Measurements from ENCODE around the gene LNPEP.
"Not testable (repeated sequence)": the region's sequence is repeated elsewhere in the genome, so short reads cannot be mapped to it uniquely, and the experiment has no call there.

Gene LNPEP

DNA sequence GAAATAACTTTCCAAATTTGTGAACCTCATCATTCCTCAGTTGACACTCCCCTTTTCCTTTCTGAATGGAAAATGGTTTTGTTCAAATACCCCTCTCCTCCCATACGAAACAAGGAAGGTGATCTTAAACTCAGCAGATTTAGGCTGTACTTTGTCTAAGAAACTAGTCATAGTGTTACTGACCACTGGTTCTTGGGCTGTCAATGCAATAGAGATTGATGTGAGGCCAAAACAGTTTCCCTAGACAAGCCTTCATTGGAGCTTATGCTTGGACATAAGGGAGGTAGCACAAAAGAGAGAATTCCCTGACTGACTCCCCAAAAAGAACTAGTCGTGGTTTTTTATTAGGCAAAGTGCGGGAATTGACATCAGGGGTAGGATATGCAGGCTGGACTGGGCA lies 5.3 kb upstream of the LNPEP start:
- no peak for DNase-seq

DNA sequence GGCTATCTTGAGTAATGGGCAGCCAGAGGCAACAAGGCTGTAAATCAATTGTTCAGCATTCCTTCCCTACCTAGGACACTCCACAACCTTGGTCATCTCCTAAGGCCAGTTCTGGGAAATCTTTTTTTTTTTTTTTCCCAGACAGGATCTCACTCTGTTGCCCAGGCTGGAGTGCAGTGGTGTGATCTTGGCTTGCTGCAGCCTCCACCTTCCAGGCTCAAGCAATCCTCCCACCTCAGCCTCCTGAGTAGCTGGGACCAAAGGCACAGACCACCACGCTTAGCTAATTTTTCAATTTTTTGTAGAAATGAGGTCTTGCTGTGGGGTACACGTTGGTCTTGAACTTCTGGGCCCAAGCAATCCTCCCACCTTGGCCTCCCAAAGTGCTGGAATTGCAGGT lies 4.8 kb upstream of the LNPEP start:
- not testable (repeated sequence) for DNase-seq

DNA sequence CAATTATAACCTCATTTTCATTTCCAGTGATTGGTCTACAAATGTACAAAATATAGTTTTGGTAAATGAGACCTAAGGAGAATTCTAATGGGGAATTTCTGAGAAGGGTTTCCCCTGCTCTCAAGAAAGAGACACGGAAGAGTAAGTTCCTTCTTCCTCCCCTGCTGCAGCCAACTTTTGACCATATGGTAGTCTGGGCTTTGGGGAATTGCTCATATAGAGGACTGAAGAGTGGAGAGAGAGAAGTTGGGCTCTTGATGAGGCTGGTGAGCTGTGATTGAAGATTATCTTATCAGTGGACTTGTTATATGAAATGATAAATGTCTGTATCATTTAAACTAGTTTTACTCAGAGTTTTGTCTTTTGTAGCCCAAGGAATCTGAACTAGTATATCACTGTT lies 4.3 kb upstream of the LNPEP start:
- no peak for DNase-seq

GRCh38 chr5:96932026-96932425 lies 3.9 kb upstream of the LNPEP start:
- DNase-seq, result no peak

GRCh38 chr5:96933764-96934707 lies 1.8 kb upstream of the LNPEP start:
- DNase-seq, result peak; percentile 50

DNA sequence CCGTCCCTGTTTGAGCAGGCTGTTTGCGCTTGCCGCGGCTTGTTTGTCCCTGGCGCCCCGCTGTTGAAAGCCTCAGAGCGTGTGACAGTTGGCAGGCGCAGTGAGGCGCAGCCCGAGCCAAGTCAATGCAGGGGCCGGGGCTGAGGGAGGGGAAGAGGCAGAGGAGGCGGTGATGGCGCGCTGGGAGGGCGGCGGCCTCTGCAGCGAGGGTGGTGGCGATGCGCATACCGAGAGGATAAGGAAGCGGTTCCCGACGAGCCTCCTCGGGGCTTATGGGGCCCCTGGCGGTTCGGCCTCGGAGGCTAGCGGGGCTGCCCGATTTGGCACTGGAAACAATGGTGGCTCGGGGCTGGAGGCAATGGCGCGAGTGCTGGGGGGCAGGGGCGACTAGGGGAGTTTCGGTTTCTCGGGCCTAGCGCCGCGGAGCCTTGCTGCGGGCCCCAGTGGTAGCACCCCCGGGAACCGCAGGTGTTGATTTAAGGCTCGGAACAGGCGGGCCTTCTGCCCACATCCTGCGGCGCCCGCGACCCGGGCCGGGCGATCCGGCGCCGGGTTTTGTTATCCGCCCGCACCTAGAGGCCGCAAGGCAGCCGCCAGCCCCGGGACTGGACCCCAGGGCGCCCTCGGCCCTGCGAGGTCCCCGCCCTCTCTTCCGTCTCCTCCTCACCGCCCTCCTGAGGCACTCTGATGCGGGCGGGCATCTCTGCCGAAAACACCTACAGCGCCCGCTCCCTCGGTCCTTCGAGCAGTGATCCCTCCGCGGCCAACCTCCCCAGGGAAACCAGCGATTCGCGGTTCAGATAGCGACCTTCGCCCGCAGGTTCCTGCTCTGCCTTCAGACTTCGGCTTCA lies 947 bp upstream of the LNPEP start:
- peak; percentile 94 for DNase-seq

DNA sequence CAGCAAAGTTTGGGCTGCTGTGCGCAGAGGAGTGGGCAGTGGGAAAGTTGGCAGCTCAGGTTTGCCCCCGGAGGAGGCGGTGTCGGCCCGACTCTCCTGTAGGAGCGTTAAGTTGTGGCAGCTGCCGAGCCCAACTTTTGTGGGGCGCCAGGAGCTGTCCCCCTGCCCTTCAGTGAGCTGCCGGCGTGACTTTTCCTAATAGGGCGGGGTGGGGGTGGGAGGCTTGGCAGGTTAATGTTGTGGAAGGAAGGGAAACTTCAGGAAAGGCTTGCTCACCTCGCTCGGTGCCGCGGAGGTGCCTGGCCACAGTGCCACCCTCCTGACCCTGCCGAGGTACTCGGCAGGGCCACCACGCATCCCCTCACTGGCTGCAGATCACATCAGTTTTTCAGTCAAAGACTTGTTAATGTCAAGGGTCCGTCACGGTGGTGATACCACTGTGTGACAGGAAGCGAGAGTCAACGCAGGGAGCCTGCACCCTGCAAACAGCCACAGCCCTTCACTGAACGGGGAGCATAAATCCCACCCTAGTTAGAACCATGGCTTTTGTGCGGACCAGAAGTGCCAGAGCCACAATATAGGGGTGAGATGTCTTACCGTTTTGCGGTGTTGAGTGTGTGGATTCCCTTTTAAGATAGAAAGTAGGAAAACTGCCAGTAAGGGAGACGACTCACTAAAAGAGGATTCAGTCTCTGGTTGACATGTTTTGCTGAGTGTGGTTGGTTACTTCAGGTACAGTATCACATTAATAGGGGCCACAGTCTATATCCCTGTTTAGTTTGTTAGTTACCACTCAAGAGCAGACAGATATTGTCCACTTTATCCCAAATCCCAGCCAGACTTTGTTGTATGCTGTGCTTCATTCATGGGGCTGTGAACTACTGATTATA lies 796 bp downstream of the LNPEP start:
- DNase-seq, result peak; percentile 53

DNA sequence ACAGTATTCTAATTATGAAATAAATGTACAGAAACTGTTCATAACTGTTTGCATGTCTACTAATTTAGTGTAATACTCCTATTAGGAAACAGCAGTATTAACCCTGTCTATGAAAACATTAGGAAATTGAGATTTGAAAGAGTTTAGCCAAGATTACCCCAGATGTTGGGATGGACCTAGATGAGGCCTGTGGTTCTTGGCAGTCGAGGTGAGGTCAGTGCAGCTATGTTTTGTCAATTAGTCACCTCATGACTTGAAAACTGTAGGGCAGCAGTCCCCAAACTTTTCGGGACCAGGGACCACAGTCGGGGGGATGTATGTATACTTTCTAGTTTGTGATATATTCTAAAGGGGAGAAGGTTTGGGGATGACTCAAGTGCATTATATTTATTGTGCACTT lies 4.7 kb downstream of the LNPEP start:
- no peak for DNase-seq

DNA sequence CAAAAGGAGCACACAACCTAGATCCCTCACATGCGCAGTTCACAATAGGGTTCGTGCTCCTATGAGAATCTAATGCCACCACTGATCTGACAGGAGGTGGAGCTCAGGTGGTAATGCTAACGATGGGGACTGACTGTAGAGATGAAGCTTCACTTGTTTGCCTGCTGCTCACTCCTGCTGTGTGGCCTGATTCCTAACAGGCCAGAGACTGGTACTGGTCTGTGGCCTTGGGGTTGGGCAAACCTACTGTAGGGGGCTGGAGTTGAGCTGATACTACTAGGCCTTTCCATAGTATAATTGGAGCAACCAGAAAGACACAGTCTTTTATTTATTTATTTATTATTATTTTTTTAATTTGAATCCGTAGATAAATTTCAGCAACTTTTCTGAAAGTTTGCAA lies 5.3 kb downstream of the LNPEP start:
- no peak for DNase-seq

GRCh38 chr5:96942078-96942477 lies 6.2 kb downstream of the LNPEP start:
- DNase-seq, result no peak

DNA sequence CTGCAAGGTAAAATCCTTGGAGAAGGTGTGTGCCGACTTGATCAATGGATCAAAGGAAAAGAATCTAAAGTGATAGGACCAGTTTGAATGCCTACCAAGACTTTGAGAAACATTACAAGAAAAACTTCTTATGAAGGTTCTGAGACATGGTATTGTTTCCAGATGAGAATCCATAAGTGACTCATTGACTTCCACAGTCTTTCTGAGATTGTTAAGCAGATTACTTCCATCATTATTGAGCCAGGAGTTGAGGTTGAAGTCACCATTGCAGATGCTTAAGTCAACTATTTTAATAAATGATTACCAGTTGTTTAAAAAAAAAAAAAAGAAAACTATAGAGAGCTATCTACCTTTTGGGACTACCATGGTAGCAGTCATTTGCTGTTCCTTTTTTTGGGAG lies 7.0 kb downstream of the LNPEP start:
- DNase-seq, result no peak

GRCh38 chr5:96943799-96944198 lies 7.9 kb downstream of the LNPEP start:
- no peak for DNase-seq

- no peak for DNase-seq
These were observed 9.4 kb downstream of the LNPEP start for GRCh38 chr5:96945144-96945897.

DNA sequence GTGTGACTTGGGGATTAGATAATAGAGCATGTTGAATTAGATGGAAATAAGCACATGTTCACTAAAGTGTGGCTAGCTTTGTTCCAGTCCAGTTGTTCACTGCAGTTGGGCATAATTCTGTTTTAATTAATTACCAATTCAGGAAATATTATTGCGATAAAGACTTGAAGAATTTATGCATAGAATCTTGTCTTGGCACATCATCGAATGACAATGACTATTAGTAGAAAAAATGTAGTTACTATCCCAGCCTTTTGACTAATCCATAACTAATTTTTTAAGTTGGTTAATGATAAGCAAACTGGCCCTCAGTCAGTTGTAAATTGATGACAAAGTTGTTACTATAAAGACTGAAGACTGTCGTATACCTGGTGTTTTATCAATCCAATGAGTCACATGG lies 10.5 kb downstream of the LNPEP start:
- no peak for DNase-seq

DNA sequence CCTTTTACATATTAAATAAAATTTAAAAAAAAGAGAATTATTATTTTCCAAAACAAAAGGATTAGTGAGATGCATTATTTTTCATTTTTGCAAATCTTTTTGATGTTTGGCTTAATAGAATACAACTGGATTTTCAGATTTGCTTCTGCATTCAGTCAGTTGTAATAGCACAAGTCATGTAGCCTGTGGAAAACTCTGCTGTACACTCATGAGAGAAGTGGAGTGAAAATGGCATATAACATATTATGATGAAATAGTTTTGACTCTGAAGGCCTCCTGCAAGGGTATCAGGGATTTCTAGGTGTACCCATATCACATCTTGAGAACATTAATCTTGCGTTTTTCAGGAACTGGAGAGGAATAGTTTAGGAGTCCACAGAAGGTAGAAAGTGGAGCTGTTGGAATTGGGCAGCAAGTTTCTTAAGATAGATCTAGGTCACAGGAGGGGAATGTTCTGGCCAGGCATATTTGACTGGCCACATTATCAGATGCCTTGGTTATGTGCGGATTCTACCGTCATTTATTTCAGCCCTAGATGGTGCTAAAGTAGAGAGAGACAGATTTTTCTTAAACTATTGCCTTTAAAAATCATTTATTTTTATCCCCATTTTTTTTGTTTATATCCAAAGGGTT lies 16.4 kb downstream of the LNPEP start:
- DNase-seq, result no peak

DNA sequence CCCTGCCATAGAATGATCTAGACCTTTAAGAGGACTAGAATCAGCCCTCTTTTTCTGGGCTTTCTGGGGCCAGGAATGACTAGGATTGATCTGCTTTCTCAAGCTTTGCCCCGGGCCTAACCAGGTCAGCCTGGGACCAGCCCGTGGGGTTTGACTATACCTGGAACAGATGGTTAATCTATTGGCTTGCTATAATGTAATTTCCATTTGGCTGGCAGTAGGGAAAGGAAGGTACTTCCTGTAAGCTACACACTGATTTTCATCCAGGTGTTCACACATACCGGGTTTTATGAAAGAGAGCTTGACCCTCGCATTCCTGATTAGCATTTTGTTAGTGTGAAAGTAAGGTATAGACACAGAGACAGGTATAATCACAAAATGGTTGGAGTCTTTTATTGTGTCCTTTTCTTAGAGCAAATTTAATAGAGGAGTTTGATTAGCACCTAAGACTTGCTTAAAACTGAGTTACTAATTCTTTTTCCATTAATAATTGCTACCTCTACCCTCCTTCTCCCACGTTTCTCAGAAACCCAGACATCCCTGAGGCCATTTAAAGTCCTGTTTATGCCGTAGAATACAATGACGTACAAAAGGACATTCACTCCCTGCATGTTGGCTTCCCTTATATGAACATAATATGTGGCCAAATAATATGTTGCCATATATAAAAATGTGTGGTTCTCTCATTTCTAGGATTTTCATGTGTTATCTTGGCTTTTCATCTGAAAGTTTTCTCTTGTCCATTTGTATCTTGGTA lies 17.3 kb downstream of the LNPEP start:
- no peak for DNase-seq

- DNase-seq, result no peak
These were observed 21.6 kb downstream of the LNPEP start for GRCh38 chr5:96957254-96958049.

- no peak for DNase-seq
These were observed 23.1 kb downstream of the LNPEP start for GRCh38 chr5:96958977-96959376.

DNA sequence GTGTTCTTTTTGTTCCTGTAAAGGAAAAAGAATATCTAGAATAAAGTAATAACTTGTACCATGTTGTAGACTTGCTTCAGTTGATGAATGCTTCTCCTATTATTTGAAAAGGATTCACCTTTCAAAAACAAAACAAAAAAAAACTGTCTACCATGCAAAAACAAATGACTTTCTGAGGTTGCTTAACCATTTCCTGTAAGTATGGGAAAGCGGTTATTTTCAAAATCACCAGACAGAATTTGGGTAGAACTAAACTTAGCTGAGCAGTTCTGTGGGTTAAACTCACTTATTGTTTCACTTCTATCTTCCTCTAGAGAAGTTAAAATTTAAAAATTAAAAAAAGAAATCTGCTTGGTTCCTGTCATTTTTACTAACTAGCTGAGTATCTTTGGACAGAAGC lies 25.2 kb downstream of the LNPEP start:
- peak; percentile 30 for DNase-seq

DNA sequence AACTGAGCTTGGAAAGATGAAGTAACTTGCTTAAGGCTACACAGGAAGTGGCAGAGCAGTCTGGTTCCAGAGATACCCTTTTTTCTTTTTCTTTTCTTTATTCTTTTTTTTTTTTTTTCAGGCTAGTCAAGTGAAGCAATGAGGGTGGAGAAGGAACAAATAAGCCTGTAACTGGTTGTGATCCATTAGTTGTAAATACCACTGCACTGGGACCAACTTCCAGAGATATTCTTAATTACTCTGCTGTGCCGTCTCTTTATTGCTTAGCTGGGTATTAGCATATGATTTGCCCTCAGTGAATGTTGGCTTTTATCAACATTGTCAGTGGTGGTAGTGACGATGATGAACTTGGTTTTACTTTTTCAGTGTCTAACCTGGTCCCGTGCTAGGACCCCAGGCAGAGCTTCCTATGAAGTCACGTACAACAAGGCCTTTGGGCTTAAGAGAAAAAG lies 26.7 kb downstream of the LNPEP start:
- DNase-seq, result peak; percentile 35

All from hematopoietic multipotent progenitor cell treated with erythropoietin and hydrocortisone succinate and interleukin-3 and kit ligand, for 8 days (in vitro differentiated cells).